GM18858 (cell line): ENCODE measurements around the gene TTYH2.
"Not testable (repeated sequence)": the region's sequence is repeated elsewhere in the genome, so short reads cannot be mapped to it uniquely, and the experiment has no call there.

Experiments
- ATAC-seq: cut with Tn5 transposase; IDR thresholded peaks from one replicate; pipeline ENCODE4 v1.9.1; 2021; ENCODE audit not compliant: unreplicated experiment

TTYH2 gene

GRCh38 chr17:74259667-74260524 lies 46.5 kb downstream of the TTYH2 start:
- ATAC-seq: no peak

- ATAC-seq: no peak
These were observed 47.1 kb downstream of the TTYH2 start for GRCh38 chr17:74260525-74260850.

DNA sequence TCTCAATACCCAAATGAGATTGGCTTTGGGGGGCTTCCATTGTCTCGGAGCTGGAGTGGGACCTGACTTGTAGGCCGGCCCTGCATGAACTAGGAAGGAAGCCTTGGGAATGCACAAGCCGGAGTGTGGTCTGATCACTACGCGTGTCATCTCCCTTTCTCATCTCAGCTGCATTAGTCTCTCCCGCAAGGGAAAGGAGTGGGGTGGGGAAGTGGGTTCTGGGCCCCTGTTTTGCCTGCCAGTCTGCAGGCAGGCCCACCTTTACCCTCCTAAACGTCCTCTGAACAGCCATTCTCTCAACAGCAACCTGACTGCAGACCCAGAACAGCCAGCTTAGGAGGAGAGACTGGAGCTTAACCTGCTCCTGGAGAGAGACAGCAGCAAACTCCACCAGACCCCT lies 49.2 kb downstream of the TTYH2 start:
- ATAC-seq: no peak

DNA sequence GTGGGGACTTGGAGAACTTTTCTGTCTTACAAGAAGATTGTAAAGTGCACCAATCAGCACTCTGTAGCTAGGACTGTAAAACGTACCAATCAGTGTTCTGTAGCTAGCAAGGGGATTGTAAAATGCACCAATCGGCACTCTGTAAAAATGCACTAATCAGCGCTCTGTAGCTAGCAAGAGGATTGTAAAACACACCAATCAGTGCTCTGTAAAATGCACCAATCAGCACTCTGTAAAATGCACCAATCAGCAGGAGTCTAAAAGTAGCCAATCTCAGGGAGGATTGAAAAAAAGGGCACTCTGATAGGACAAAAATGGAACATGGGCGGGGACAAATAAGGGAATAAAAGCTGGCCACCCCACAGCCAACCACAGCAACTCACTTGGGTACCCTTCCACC lies 53.7 kb downstream of the TTYH2 start:
- not testable (repeated sequence) for ATAC-seq

GRCh38 chr17:74267579-74267978 lies 54.2 kb downstream of the TTYH2 start:
- ATAC-seq: no peak

GRCh38 chr17:74267987-74268499 lies 54.7 kb downstream of the TTYH2 start:
- ATAC-seq: no peak

- no peak for ATAC-seq
These were observed 55.2 kb downstream of the TTYH2 start for GRCh38 chr17:74268558-74268957.

GRCh38 chr17:74270333-74270732 lies 57.0 kb downstream of the TTYH2 start:
- no peak for ATAC-seq

GRCh38 chr17:74271281-74271680 lies 57.9 kb downstream of the TTYH2 start:
- no peak for ATAC-seq

DNA sequence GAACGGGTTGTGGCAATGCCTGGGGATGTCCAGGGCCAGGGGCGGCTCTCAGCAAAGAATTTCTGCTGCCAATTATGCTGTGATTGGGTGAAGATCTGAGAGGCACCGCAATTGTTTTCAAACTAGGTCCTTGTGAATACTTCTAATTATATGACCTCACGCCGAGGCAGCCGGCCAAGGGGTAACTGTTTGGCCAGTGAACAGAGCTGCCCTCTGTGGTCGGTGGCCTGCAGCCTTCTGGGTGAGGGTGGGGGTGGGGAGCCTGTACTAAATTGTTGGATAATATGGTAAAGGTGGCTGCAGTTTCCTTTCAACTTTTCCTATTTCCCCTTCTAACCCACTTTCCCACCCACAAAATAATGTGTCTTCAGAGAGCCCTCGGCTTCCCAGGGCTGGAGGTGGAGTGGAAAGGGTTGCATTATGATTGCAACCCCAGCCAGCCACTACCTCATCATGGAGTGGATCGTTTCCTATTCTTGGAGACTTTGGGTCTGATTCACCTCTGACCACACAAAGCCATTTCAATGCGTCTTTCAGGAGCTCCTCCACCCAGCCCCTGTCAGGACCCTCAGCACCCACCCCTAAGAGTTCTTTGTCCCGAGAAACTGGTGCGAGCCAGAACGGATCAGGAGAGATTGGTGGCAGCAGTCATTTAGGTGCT lies 58.7 kb downstream of the TTYH2 start:
- ATAC-seq: no peak

DNA sequence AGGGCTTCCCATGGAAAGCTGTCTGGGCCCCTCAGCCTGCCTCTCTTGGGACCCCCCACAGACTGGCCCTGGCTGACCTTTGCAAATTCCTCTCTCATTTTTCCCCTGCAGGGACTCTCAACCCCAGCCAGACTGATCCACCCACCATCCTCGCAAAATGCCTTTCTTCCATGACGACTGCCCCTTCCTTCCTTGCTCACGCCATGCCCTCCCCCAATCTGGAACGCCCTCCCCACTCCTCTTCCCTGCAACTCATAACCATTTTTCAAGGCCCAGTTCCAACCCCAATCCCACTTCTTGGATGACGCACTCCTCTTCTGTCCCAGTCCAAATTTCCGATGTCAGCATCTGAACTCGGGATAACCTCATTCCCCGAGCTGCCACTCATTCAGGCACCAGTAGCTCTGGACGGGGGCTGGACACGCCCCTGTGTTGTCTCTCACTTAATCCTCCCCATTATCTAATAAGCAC lies 59.4 kb downstream of the TTYH2 start:
- ATAC-seq: no peak

GRCh38 chr17:74274060-74274708 lies 60.8 kb downstream of the TTYH2 start, which contains the start of gene DNAI2:
DNAI2 (plus strand) TSS chr17:74274234; CDS start chr17:74281818, 7,584 bp downstream.
- no peak for ATAC-seq

GRCh38 chr17:74274709-74275340 lies 61.5 kb downstream of the TTYH2 start:
- no peak for ATAC-seq

GRCh38 chr17:74276051-74276476 lies 62.7 kb downstream of the TTYH2 start:
- ATAC-seq: no peak

DNA sequence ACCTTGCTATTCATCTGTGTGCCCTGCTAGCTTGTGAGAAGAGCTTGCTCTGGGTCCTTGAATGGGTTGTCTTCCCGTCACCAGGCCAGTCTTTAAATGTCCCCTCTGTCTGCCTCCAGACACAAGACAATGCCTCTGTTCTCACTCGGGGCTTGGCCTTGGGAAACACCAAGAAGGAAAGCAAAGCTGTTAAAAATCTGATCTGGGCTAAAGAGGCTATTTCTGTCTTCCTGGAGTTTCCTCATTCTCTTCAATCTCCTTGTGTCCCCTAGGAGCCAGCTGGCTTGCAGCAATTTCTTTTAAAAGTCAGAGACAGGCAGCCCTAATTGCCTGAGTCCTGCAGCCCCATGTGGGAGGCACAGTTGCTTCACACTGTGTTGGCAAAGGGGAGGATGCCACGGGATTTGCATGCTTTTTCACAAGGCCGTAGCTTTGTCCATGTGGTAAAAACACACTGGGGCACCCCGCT lies 63.2 kb downstream of the TTYH2 start:
- ATAC-seq: no peak

DNA sequence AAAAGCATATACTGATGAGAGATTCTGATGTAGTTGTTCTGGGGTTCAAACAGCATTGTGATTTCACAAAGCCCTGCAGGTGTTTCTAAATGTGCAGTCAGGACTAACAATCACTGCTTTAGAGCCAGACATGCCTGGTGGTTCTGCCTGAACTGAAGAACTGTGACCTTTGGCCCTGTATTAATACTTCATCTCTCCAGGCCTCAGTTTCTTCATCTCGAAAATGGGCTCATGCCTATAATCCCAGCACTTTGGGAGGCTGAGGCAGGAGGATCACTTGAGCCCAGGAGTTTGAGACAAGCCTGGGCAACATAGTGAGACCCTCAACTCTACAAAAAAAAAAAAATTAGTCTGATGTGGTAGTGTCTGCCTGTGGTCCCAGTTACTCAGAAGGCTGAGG lies 64.6 kb downstream of the TTYH2 start:
- no peak for ATAC-seq

DNA sequence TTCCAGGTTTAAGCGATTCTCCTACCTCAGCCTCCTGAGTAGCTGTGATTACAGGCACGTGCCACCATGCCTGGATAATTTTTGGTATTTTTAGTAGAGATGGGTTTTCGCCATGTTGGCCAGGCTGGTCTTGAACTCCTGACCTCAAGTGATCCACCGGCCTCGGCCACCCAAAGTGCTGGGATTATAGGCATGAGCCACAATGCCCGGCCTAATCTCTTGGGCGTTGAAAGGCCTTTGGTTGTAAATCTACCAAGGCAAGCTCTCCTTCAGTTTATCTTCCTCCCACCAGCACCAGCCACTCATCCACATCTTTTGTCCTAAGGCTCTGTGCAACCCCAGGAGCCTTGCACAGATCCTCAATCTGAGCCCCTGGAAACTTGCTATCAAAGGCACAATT lies 66.2 kb downstream of the TTYH2 start:
- ATAC-seq: not testable (repeated sequence)

- no peak for ATAC-seq
These were observed 66.7 kb downstream of the TTYH2 start for GRCh38 chr17:74280093-74280513.

DNA sequence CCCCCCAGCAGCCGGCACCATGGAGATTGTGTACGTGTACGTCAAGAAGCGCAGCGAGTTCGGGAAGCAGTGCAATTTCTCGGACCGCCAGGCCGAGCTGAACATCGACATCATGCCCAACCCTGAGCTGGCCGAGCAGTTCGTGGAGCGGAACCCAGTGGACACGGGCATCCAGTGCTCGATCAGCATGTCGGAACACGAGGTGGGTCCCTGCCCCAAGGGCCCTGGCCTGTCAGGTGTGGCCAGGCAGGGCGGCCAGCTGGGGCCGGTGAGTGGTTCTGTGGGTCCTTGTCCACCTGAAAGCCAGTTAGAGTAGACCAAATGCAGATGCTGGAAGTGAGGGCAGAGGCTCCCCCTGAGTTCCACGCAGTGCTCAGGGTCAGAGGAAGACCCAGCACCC lies 68.4 kb downstream of the TTYH2 start:
- no peak for ATAC-seq

GRCh38 chr17:74282274-74282586 lies 68.9 kb downstream of the TTYH2 start:
- ATAC-seq: not testable (repeated sequence)
